NCI-H1436 treated with DMSO at 0.1 percent for 48 hours (cell line): ENCODE results near the gene ACER2.
"Not testable (repeated sequence)": the region's sequence is repeated elsewhere in the genome, so short reads cannot be mapped to it uniquely, and the experiment has no call there.

Source experiments
- DNase-seq: peaks from one replicate; lab custom pipeline; 2025; lab: John Stamatoyannopoulos, UW

Gene ACER2

DNA sequence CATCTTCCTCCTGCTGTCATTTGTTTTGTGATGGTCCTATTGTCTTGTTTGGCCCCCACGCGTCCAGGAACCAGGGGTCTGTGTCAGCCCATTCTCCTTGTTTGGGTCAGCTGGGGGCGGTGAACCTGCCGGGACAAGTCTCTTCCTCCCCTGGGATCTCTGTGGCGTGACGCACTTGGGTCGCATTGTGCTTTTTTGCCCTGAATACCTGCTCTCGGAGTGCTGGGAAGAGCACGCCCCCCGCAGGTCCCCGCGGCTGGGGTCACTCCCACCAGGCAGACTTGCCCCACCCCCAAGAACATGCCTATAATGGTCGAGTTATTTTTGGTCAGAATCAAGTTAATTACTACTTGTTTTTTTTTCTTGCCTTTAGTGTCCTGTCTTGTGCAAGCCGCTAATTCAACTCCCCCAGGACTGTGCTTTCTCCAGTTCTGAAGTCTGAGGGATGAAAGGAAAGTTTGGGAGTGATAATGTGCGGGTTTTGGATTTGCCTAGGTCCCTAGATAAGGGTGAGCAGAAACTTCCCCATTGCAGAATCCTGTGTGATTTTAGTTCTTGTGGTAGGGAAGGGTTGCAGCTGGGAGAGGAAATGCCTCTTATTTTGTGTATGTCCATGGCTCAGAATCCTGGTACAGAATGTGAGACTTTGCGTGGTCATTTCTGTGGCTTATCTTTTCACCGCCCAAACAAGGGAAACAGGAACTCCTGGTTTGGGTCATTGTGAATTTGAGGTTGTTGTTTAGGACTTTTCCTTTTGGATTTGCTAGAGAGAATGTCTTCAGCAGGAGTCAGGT is 789 bp downstream of the ACER2 start:
- DNase-seq, result no peak

- no peak for DNase-seq
These were observed 1.3 kb downstream of the ACER2 start for GRCh38 chr9:19410195-19410503.

DNA sequence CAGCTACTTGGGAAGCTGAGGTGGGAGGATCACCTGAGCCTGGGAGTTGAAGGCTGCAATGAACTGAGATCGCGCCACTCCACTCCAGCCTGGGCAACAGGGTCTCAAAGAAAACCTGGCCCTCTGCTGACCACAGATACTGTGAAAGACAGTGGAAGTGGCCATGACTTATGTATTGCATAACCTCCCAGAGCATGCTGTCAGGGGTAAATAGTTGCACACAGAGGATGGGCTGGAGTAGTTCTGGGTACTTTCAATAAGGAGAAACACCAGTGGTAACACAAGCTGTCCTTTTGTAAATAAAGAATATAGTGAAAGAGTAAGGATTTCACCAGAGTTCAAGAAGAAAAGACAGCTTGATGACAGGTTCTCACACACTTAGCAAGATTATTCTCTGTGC is 1.8 kb downstream of the ACER2 start:
- DNase-seq, result no peak

GRCh38 chr9:19411316-19411715 is 2.5 kb downstream of the ACER2 start:
- no peak for DNase-seq

GRCh38 chr9:19413456-19413855 is 4.6 kb downstream of the ACER2 start:
- not testable (repeated sequence) for DNase-seq

DNA sequence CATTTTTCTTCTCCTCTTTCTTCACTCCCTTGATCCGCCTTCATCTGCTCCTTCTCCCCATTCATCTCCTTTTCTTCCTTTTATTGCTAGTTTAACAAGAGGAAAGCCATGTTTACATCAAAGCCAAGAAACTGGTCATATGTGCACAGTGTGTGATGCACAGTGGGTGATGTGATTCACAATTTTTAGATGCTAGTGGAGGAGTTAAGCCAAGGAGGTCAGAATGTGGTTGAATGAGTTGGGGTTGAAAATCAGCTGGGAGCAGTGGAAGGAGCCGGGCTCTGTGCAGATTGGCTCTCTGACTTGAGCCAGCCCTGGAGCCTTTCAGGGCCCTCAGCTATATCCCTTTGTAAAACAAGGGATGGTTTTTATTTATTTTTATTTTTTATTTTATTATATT is 7.3 kb downstream of the ACER2 start:
- no peak for DNase-seq

DNA sequence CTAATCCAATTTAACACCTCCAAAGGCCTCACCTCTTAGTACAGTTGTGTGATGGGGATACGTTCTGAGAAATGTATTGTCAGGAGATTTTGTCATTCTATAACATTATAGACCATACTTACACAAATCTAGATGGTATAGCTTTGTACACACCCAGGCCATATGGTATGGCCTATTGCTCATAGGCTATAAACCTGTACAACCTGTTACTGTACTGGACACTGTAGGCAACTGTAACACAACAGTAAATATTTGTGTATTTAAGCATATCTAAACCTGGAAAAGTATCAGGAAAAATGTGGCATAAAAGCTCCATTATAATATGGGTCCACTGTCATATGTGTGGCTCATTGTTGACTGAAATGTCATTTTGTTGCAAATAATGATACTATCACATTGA is 12.1 kb downstream of the ACER2 start:
- no peak for DNase-seq

GRCh38 chr9:19423163-19423562 is 14.4 kb downstream of the ACER2 start:
- DNase-seq, result no peak

GRCh38 chr9:19424176-19424779 is 15.5 kb downstream of the ACER2 start:
- DNase-seq, result no peak

- DNase-seq, result no peak
These were observed 20.8 kb downstream of the ACER2 start for GRCh38 chr9:19429595-19429994.

- DNase-seq, result no peak
These were observed 21.5 kb downstream of the ACER2 start for GRCh38 chr9:19430201-19430760.

- no peak for DNase-seq
These were observed 22.8 kb downstream of the ACER2 start for GRCh38 chr9:19431361-19432171.

- DNase-seq, result no peak
These were observed 23.7 kb downstream of the ACER2 start for GRCh38 chr9:19432473-19432872.

GRCh38 chr9:19433729-19434128 is 24.9 kb downstream of the ACER2 start:
- DNase-seq, result not testable (repeated sequence)

DNA sequence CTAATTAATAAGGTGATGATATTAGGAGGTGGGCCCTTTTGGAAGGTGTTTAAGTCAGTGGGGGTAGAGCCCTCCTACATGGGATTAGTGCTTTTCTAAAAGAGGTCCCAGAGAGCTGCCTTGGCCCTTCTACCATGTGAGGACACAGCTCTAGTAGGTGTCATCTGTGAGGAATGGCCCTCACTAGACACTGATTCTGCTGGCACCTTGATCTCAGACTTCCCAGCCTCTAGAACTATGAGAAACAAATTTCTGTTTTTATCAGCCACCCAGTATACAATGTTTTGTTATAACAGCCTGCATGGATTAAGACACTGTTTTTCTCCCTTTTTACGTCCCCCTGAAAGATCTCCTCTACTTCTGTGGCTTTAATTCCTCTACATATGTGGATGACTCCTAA is 31.6 kb downstream of the ACER2 start:
- no peak for DNase-seq

- no peak for DNase-seq
These were observed 32.2 kb downstream of the ACER2 start for GRCh38 chr9:19440823-19441580.

DNA sequence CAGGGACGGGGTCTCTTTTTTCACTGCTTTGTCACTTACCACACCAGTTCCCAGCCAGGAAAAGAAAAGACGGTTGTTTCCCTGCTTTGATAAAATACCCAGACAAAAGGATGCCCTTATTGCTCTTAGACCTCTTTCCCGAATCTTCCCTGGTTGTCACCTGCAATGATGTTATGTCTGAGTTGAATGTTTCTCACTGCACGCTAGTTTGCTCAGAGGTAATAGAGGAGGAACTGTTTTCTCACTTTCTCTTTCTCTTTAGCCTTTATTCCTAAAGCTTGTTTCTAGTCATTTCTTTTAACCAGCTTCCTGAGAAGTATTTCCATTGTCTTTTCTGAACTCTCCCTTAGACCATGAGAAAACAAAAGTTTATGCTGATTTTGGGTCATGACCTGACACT is 32.9 kb downstream of the ACER2 start:
- no peak for DNase-seq

- DNase-seq, result no peak
These were observed 33.4 kb downstream of the ACER2 start for GRCh38 chr9:19442240-19442639.

DNA sequence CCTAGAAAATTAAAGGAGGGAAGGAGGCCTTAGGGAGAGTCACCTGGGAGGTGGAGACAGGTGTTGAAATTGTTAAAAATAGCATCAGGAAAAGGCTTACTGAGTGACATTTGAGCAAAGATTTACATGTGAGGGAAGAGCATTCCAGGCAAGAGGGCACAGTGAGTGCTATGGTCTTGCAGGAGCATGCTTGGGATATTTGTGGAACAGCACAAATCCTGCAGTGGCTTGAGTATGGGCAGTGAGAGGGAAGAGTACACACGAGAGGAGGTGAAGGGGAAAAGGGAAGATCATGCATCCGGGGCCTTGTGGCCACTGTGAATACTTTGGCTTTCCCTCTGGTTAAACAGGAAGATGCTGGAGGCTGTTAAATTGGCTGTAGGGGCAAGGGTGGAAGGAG is 36.6 kb downstream of the ACER2 start:
- no peak for DNase-seq

GRCh38 chr9:19446361-19446861 is 37.6 kb downstream of the ACER2 start:
- no peak for DNase-seq

DNA sequence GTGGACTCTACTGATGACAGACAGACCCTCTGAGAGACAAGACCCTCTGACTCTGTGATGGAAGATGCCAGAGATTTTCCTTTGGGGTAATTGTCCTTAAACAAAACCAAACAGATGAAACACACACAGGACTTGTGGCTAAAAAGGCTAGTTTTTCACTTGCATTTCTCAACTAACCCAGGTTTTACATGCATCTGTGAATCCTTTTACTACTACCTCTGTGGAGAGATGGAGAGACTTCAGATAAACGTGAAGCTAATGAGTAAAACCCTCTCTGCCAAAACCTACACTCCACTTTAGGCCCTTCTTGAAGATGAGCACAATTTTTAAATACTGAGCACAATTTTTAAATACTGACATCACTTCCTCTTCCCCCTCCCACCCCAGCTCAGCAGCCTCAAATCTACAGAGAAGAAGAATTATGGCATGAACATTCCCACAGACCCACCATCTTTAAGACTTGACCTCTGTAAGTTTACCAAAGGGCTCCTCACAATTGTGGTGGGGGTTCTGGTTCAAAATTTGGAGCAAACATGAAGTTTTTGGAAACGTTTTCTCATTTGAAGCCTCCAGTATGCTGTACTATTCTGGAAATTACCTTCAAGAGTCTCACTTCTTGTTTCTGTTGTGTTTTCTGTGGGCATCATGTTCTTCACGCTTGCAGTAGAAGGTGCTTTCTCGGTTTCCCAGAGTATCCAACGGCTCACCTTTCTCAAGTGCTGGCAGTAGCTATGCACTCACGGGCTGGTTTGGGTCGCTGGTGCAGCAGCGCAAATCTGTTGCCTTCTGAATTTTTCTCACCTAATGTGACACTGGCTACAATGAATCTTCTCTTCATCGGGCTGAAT is 42.7 kb downstream of the ACER2 start:
- no peak for DNase-seq
